HFFc6 (cell line): ENCODE data around the gene TMC1. TPM values are rescaled to one million over a fixed set of nuclear protein-coding genes. Genes with fewer than 3 reads are reported as not detected.
"Not testable (repeated sequence)": the region's sequence is repeated elsewhere in the genome, so short reads cannot be mapped to it uniquely, and the experiment has no call there.

ENCODE experiments used
- DNase-seq: peaks from one replicate; pipeline ENCODE4 v3.0.0-alpha.2; 2018
- H3K27ac Mint-ChIP-seq: 2 replicates; pipeline ENCODE4 v1.8.0; 2020; ENCODE audit warnings: mild to moderate bottlenecking, mixed read lengths
- H3K27me3 Mint-ChIP-seq: 2 replicates; pipeline ENCODE4 v1.8.0; 2021; ENCODE audit warnings: mild to moderate bottlenecking, moderate library complexity, mixed read lengths; ENCODE audit not compliant: insufficient read depth
- H3K36me3 Mint-ChIP-seq: 2 replicates; pipeline ENCODE4 v1.8.0; 2021; ENCODE audit warnings: low read depth, mixed read lengths
- H3K4me1 Mint-ChIP-seq: 2 replicates; pipeline ENCODE4 v1.8.0; 2020; ENCODE audit warnings: low read depth, mixed read lengths
- H3K4me3 Mint-ChIP-seq: 2 replicates; pipeline ENCODE4 v1.8.0; 2020; ENCODE audit warnings: mild to moderate bottlenecking, moderate library complexity, mixed read lengths
- H3K9me3 Mint-ChIP-seq: 2 replicates; pipeline ENCODE4 v1.8.0; 2020; ENCODE audit warnings: mild to moderate bottlenecking, mixed read lengths
- total RNA-seq, 6 experiments: library from RNA; stranded (reverse); fragmentation: NEBNext Ultra II Directional; extraction: Animal tissue kit (Norgen Biotek cat#: 25700); gene quantifications; 2 replicates in 1 of 6; 3 replicates in 5 of 6; pipeline ENCODE4 v1.2.3, GENCODE V29; 2021
- TF ChIP-seq, protein P1 (sequence below): fragments of 200-600 bp; sonication (generic); IDR thresholded peaks from 2 replicates; pipeline ENCODE4 v1.5.0; 2021; ENCODE audit warnings: antibody characterized with exemption, mild to moderate bottlenecking

Gene TMC1
- total RNA-seq, 6 experiments from 2014 or later = 0.09 to 1.1 (median 0.65) TPM

DNA sequence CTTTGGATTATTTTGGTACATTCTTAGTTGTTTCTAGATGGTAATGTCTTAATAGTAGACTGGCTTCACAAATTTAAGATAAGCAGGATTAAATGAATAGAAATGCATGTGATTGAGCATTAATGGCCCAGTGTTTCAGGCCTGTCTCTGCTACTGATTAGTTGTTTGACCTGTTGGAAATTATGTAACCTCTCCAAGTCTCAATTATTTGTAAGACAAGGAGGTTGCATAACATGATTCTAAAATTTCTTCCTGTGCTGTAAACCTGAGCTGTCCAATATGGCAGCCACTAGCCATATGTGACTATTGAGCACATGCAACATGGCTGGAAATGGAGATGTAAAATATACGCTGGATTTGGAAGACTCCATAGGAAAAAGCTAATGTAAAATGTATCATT lies 333.9 kb downstream of the TMC1 start:
- no peak for DNase-seq
- Mint-ChIP-seq H3K9me3 (no peaks in the 10 kb centered on the region), H3K27me3 (no peaks in the 10 kb centered on the region), H3K27ac (no peak overlapping the region), H3K36me3 (no peaks in the 10 kb centered on the region), H3K4me1 (peaks cover 30% of the 10 kb centered on the region), H3K4me3 (no peak overlapping the region)
- TF ChIP-seq, protein P1, sequence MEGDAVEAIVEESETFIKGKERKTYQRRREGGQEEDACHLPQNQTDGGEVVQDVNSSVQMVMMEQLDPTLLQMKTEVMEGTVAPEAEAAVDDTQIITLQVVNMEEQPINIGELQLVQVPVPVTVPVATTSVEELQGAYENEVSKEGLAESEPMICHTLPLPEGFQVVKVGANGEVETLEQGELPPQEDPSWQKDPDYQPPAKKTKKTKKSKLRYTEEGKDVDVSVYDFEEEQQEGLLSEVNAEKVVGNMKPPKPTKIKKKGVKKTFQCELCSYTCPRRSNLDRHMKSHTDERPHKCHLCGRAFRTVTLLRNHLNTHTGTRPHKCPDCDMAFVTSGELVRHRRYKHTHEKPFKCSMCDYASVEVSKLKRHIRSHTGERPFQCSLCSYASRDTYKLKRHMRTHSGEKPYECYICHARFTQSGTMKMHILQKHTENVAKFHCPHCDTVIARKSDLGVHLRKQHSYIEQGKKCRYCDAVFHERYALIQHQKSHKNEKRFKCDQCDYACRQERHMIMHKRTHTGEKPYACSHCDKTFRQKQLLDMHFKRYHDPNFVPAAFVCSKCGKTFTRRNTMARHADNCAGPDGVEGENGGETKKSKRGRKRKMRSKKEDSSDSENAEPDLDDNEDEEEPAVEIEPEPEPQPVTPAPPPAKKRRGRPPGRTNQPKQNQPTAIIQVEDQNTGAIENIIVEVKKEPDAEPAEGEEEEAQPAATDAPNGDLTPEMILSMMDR = no peak

DNA sequence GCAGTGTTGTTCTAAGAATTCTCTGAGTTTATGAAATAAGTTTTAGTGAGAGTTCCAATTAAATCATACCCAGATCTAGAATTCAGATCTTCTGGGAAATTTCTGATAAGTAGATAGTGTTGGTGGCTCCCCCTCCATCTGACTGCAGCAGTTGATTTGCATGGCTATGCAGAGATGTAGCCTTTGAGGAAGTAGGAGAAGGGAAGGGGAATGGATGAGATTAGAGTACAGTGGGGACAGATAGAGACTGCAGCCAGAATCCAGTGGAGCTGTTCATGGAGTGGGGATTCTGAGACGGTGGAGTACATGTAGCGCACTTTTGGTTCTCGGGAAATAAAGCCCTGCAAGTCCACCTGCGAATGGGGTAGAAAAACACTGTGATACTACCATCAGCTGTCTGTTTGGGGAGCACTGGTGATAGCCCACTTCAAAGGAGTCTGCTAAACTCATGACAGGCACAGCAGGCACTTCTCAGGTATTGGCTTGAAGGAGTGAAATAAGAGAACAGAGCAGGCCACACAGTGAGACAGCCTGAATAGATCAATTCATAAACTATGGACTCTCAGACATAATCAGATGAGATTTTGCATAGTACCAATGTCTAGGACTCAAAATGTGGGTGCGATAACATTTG lies 334.6 kb downstream of the TMC1 start:
- Mint-ChIP-seq H3K27me3 (no peaks in the 10 kb centered on the region), H3K4me1 (peaks cover 30% of the 10 kb centered on the region), H3K4me3 (no peak overlapping the region), H3K27ac (no peak overlapping the region), H3K9me3 (no peaks in the 10 kb centered on the region), H3K36me3 (no peaks in the 10 kb centered on the region)
- TF ChIP-seq, protein P1 = no peak
- DNase-seq = no peak

DNA sequence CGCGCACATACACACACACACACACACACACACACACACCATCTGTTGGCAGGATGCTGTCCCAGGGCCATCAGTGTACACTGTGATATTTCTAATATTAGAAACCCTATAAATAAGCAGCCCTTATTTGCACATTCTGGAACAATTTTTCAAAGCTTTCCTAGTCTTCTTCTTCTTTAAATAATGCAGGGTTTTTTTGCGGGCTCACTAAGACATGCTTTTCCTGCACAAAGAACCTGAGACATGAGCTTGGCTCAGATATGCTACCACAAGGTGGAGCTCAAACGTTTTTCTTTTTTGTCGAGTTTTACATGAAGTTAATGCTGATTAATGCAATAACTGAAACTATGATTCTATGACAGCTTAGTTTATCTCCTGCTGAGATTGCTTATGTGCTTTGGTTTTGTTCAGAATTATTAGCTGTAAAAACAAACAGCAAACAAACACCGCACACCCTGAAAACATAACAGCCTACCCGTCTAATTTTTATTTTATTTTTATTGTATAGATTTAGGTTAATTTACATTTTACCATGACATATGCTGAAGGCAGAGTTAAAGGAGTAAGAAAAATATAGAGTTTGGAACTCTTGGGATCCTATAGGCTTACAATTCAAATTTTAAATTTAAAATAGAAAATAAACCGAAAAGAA lies 335.7 kb downstream of the TMC1 start:
- H3K9me3 Mint-ChIP-seq = no peaks in the 10 kb centered on the region
- H3K4me3 Mint-ChIP-seq = peak overlapping the region; percentile 31; the same call in 1 of the 2 replicates
- H3K27me3 Mint-ChIP-seq = peaks cover 4% of the 10 kb centered on the region; the same call in 1 of the 2 replicates
- TF ChIP-seq, protein P1 = peak; percentile 84
- H3K36me3 Mint-ChIP-seq = no peaks in the 10 kb centered on the region
- peak overlapping the region; percentile 48; the same call in 1 of the 2 replicates for H3K27ac Mint-ChIP-seq
- DNase-seq = peak; percentile 76
- peaks cover 30% of the 10 kb centered on the region for H3K4me1 Mint-ChIP-seq

DNA sequence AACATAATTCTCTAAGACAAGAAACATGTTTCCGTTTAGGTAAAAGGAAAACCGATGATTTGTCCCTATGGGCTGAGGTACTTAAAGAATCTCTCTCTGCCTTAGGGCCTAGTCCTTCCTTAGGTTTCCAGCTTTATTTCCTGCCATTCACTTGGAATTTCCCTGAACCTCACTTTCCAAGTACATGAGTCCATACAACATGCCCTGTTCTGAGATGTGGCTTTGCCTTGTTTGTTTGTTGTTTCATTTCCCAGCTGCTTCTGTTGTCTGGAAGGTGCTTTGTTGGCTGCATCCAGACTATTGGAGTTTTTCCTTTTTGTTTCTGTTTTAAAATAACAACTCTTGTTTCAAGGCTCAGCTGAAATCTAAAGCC lies 336.2 kb downstream of the TMC1 start:
- Mint-ChIP-seq H3K27ac (peak overlapping the region; percentile 86), H3K36me3 (no peaks in the 10 kb centered on the region; the same call in 1 of the 2 replicates), H3K4me1 (peaks cover 30% of the 10 kb centered on the region), H3K9me3 (no peaks in the 10 kb centered on the region), H3K27me3 (peaks cover 4% of the 10 kb centered on the region; the same call in 1 of the 2 replicates), H3K4me3 (peak overlapping the region; percentile 19)
- TF ChIP-seq, protein P1 = no peak
- no peak for DNase-seq

DNA sequence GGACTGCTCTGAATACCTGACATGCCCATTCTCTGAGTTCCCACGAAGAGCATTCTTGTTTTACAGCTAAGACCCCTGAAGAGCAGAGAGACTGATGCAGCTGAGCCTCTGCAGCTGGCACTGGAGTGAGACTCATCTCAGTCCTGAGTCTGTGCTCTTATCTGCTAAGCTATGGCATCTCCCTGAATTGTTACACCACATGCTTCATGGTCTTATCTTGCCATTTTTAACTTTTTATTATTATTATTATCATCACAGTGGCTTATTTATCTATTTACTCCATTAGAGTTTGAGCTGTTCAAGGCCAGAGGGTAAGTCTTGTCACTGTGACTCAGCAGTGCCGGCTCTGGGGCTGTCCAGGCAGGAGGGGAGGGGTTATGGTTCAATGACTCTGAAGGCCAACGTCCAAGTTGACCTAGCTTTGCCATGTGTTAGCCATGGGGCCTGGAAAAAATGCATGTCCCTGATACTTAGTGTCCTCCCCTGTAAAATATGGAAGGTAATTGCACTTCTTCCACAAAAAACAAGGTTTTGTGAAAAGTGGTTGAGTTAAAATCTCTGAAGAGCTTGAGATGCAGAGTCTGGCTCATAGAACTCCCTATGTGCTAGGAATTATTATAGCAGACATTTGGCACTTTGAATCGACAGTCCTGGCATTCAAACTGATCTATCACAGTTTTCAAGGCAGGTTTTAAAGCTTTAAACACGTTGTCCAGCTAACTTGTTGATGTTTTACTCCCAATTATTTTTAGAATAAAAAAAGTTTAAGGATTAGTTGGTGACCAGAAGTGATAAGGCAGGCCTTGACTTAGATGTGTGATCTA lies 336.9 kb downstream of the TMC1 start:
- peaks cover 4% of the 10 kb centered on the region; the same call in 1 of the 2 replicates for H3K27me3 Mint-ChIP-seq
- H3K36me3 Mint-ChIP-seq = no peaks in the 10 kb centered on the region; the same call in 1 of the 2 replicates
- DNase-seq = peak; percentile 24

DNA sequence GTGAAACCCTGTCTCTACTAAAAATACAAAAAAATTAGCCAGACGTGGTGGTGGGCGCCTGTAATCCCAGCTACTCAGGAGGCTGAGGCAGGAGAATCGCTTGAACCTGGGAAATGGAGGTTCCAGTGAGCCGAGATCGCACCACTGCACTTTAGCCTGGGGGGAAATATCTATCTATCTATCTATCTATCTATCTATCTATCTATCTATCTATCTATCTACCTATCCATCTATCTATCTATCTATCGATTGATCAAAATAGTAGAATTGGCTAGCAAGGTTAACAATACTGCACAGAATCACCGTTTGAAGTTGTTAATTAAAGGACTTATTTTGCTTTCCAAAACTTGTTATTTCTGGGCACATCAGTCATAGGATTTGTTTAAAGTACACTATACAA lies 341.4 kb downstream of the TMC1 start:
- DNase-seq, H3K36me3 Mint-ChIP-seq, H3K4me3 Mint-ChIP-seq, H3K9me3 Mint-ChIP-seq, H3K27ac Mint-ChIP-seq, H3K27me3 Mint-ChIP-seq: not testable (repeated sequence)
- peaks cover 24% of the 10 kb centered on the region for H3K4me1 Mint-ChIP-seq

More for the DNA sequence above, 336.9 kb downstream of the TMC1 start:
- Mint-ChIP-seq H3K9me3 (no peaks in the 10 kb centered on the region), H3K4me3 (peak overlapping the region; percentile 19), H3K4me1 (peaks cover 30% of the 10 kb centered on the region), H3K27ac (peak overlapping the region; percentile 86)
- TF ChIP-seq, protein P1 = no peak
